ENCODE data around the gene IMP4. TPM values are rescaled to one million over a fixed set of nuclear protein-coding genes. Genes with fewer than 3 reads are reported as not detected.

The IMP4 gene
- total RNA-seq, 1 donor from 2014 or later: 96.5 TPM

Other genes with a start within 250 kb of the IMP4 start
- not detected in 2 replicates for gene POTEF, start 213.7 kb upstream of the IMP4 start, total RNA-seq
- gene CCDC74B, start 197.8 kb upstream of the IMP4 start, total RNA-seq: 0.87 and 7.2 TPM in 2 replicates
- 13.9 and 29.6 TPM in 2 replicates for gene SMPD4, start 161.3 kb upstream of the IMP4 start, total RNA-seq
- 59.8 and 179 TPM in 2 replicates for gene MZT2B, start 160.6 kb upstream of the IMP4 start, total RNA-seq
- not detected in 2 replicates for gene TUBA3E, start 144.5 kb upstream of the IMP4 start, total RNA-seq
- gene PTPN18, start 13.2 kb downstream of the IMP4 start, total RNA-seq: 9.2 and 32.4 TPM in 2 replicates
- gene POTEI, start 166.4 kb downstream of the IMP4 start, total RNA-seq: not detected in 2 replicates
- not detected in 2 replicates for gene CFC1B, start 178.3 kb downstream of the IMP4 start, total RNA-seq